K562 (cell line): Measurements from ENCODE around the gene PI4KA. TPM values are rescaled to one million over a fixed set of nuclear protein-coding genes. Genes with fewer than 3 reads are reported as not detected.

Experiments
- BRCA1 ChIP-seq, 2 experiments: fragments of 450-650 bp in 1 of 2; sonication (generic) in 1 of 2; formaldehyde crosslinking in 1 of 2; IDR thresholded peaks; 2 replicates each; pipeline versions ENCODE4 v1.5.0 to v1.6.1; 2017 to 2020; ENCODE audit warnings: mild to moderate bottlenecking in 1 of 2, missing genetic modification reagents in 1 of 2
- CBX1 ChIP-seq: sonication (generic); IDR thresholded peaks from 2 replicates; pipeline ENCODE4 v1.6.1; 2016; ENCODE audit warnings: antibody characterized with exemption, low read depth, mild to moderate bottlenecking
- CXXC5 ChIP-seq: fragments of 250-450 bp; sonication (Bioruptor Pico); IDR thresholded peaks from 2 replicates; pipeline ENCODE4 v1.8.0; 2022; ENCODE audit warnings: inconsistent platforms, mild to moderate bottlenecking, moderate library complexity
- KLF16 ChIP-seq: IDR thresholded peaks from 2 replicates; pipeline ENCODE4 v1.6.1; 2016; ENCODE audit warnings: antibody characterized with exemption
- MAX ChIP-seq: sonication (generic); formaldehyde crosslinking; IDR thresholded peaks from 2 replicates; pipeline ENCODE4 v1.9.0; 2022; ENCODE audit warnings: mild to moderate bottlenecking, missing genetic modification reagents
- MIER1 ChIP-seq: fragments of 450-650 bp; IDR thresholded peaks from 2 replicates; pipeline ENCODE4 v1.6.1; 2016; ENCODE audit warnings: antibody characterized with exemption, mild to moderate bottlenecking, low read depth
- NFE2L1 ChIP-seq: fragments of 450-650 bp; IDR thresholded peaks from 2 replicates; pipeline ENCODE4 v1.6.1; 2016; ENCODE audit warnings: missing genetic modification characterization, low read depth, mild to moderate bottlenecking, missing compliant biosample characterization, moderate library complexity, borderline replicate concordance
- PURB ChIP-seq: sonication (generic); formaldehyde crosslinking; IDR thresholded peaks from 2 replicates; pipeline ENCODE4 v1.9.0; 2021; ENCODE audit warnings: low read depth, mild to moderate bottlenecking, missing genetic modification reagents
- SMAD1 ChIP-seq: fragments of 150-350 bp; IDR thresholded peaks from 2 replicates; pipeline ENCODE4 v1.6.1; 2014; ENCODE audit warnings: low read length, low read depth; ENCODE audit not compliant: partially characterized antibody
- SRSF3 ChIP-seq: fragments of 200-400 bp; formaldehyde crosslinking; IDR thresholded peaks from 2 replicates; pipeline ENCODE4 v1.6.1; 2016; ENCODE audit warnings: mild to moderate bottlenecking, low read length, moderate library complexity; ENCODE audit not compliant: insufficient read depth
- THAP12 ChIP-seq: fragments of 250-450 bp; sonication (Bioruptor Pico); IDR thresholded peaks from 2 replicates; pipeline ENCODE4 v1.9.0; 2021; ENCODE audit warnings: mild to moderate bottlenecking, inconsistent platforms
- USF2 ChIP-seq: sonication (generic); formaldehyde crosslinking; IDR thresholded peaks from 2 replicates; pipeline ENCODE4 v1.5.0; 2020; ENCODE audit warnings: missing genetic modification reagents
- WHSC1 ChIP-seq: IDR thresholded peaks from one replicate; pipeline ENCODE4 v1.6.1; 2012; ENCODE audit warnings: low read length, control low read depth, inconsistent platforms
- ZBTB1 ChIP-seq: sonication (generic); formaldehyde crosslinking; IDR thresholded peaks from 2 replicates; pipeline ENCODE4 v1.8.1; 2023; ENCODE audit warnings: missing genetic modification reagents, low read depth, mild to moderate bottlenecking, borderline replicate concordance
- ZNF121 ChIP-seq: sonication (generic); formaldehyde crosslinking; conservative IDR thresholded peaks from 2 replicates; pipeline ENCODE4 v1.8.0; 2022; ENCODE audit warnings: missing genetic modification reagents
- ZNF639 ChIP-seq, 2 experiments: fragments of 200-800 bp in 1 of 2; sonication (Bioruptor generic) in 1 of 2; sonication (generic) in 1 of 2; formaldehyde crosslinking in 1 of 2; IDR thresholded peaks in 1 of 2; conservative IDR thresholded peaks in 1 of 2; 2 replicates each; pipeline versions ENCODE4 v1.5.0 to v1.6.1; 2016 to 2020; ENCODE audit warnings: missing compliant biosample characterization in 1 of 2, missing genetic modification characterization in 1 of 2, missing genetic modification reagents in 1 of 2
- ZNF655 ChIP-seq: fragments of 250-450 bp; sonication (Bioruptor Pico); IDR thresholded peaks from 2 replicates; pipeline ENCODE4 v1.5.0; 2021
- ZNF740 ChIP-seq, 3 experiments: fragments of 200-800 bp in 1 of 3; sonication (Bioruptor generic) in 1 of 3; sonication (generic) in 1 of 3; formaldehyde crosslinking in 1 of 3; IDR thresholded peaks; 2 replicates each; pipeline versions ENCODE4 v1.6.1 to v1.8.0; 2016 to 2022; ENCODE audit warnings: mild to moderate bottlenecking in 2 of 3, missing compliant biosample characterization in 2 of 3, missing genetic modification characterization in 2 of 3, missing genetic modification reagents in 1 of 3
- polyA plus RNA-seq, 8 experiments: library from polyadenylated mRNA; depleted of rRNA in 4 of 8; stranded (reverse) in 5 of 8; unstranded in 3 of 8; fragments of >200 nt; fragmentation: Nextera tagmentation in 2 of 8; fragmentation: Illumina TruSeq in 1 of 8; extraction: Ambion mirVana in 2 of 8; extraction: Trizol in 1 of 8; gene quantifications; 2 replicates each; pipeline versions ENCODE4 v1.2.1 to v1.2.3, GENCODE V29; 2011 to 2014; ENCODE audit warnings: inconsistent platforms in 1 of 8, missing spikeins in 1 of 8
- total RNA-seq, 7 experiments: library from RNA; depleted of rRNA in 6 of 7; stranded (reverse); fragments of >200 nt in 6 of 7; fragmentation: Illumina TruSeq in 2 of 7; extraction: Trizol in 2 of 7; gene quantifications; 2 replicates each; pipeline versions ENCODE4 v1.2.1 to v1.2.3, GENCODE V29; 2011 to 2021; ENCODE audit warnings: low replicate concordance in 1 of 7

The PI4KA gene
- total and polyA plus RNA-seq, 9 of the 15 experiments (the other 6 are each of a cell fraction or from before 2014, with no cell fraction given), result 7.3 to 187 (median 84.7) TPM

GRCh38 chr22:20746431-20747189, 112.0 kb downstream of the PI4KA start (continued):
- TF ChIP-seq CBX1, result no peak
- TF ChIP-seq MIER1, result no peak
- peak; percentile 65; the same call in 1 of the 2 replicates for TF ChIP-seq THAP12 (CRISPR knock-in tag)
- 0 out of 2 replicates have a peak, but pooled peaks have one; percentile 16 for TF ChIP-seq ZNF121 (CRISPR knock-in tag)
- 0 out of 2 replicates have a peak, but pooled peaks have one; percentile 34 for TF ChIP-seq PURB (CRISPR knock-in tag)
- no peak for TF ChIP-seq ZNF740 (CRISPR knock-in tag; IDR thresholded peaks at IDR 0.05)
- peak in 1 of 2 experiments; percentile 52; a peak in 1 of 4 replicates for TF ChIP-seq ZNF740 (tag; IDR thresholded peaks at IDR 0.05)
- no peak for TF ChIP-seq SMAD1
- TF ChIP-seq CXXC5 (CRISPR knock-in tag), result no peak
- TF ChIP-seq ZNF639 (CRISPR knock-in tag; conservative IDR thresholded peaks at IDR 0.05 in 1 of 2, IDR thresholded peaks at IDR 0.05 in 1 of 2), result 0 out of 4 replicates have a peak, but pooled peaks of 1 of the 2 experiments have one; percentile 81
- TF ChIP-seq MAX, result peak; percentile 10; the same call in 1 of the 2 replicates
- TF ChIP-seq NFE2L1 (tag), result no peak
- no peak for TF ChIP-seq BRCA1 (IDR thresholded peaks at IDR 0.05)
- TF ChIP-seq BRCA1 (CRISPR knock-in tag; IDR thresholded peaks at IDR 0.05), result peak; percentile 59; the same call in 1 of the 2 replicates
- no peak for TF ChIP-seq KLF16
- peak; percentile 72 for TF ChIP-seq WHSC1
- peak; percentile 25; the same call in 1 of the 2 replicates for TF ChIP-seq USF2
- TF ChIP-seq ZNF655 (CRISPR knock-in tag), result no peak
- 0 out of 2 replicates have a peak, but pooled peaks have one; percentile 18 for TF ChIP-seq SRSF3
- TF ChIP-seq ZBTB1 (CRISPR knock-in tag), result peak; percentile 65; the same call in 1 of the 2 replicates
